Activated CD4-positive, alpha-beta memory T cell treated with anti-CD3 and anti-CD28 coated beads, Interleukin-2, amount 10 ng/mL, durations not matched to agents 7 days and 5 days (primary cell): ENCODE measurements around the gene ACAA2. TPM values are rescaled to one million over a fixed set of nuclear protein-coding genes. Genes with fewer than 3 reads are reported as not detected.

Experiments
- CTCF ChIA-PET: fragments of 350-600 bp; sonication (Branson Sonifier 250); formaldehyde crosslinking; loops from one replicate; lab custom pipeline; 2021; ENCODE audit warnings: antibody characterized with exemption, inconsistent platforms; lab: Charles Lee
- POLR2A ChIA-PET: fragments of 350-600 bp; sonication (Branson Sonifier 250); formaldehyde crosslinking; loops from one replicate; lab custom pipeline; 2021; ENCODE audit warnings: antibody characterized with exemption; lab: Charles Lee
- DNase-seq: peaks from one replicate; pipeline ENCODE4 v3.0.0-alpha.2; 2020
- H3K27ac Mint-ChIP-seq: one replicate; pipeline ENCODE4 v1.8.0; 2021; ENCODE audit warnings: mild to moderate bottlenecking, mixed read lengths
- H3K27me3 Mint-ChIP-seq: one replicate; pipeline ENCODE4 v1.8.0; 2021; ENCODE audit warnings: mixed read lengths
- H3K36me3 Mint-ChIP-seq: one replicate; pipeline ENCODE4 v1.8.0; 2021; ENCODE audit warnings: low read depth, mixed read lengths
- H3K4me1 Mint-ChIP-seq: one replicate; pipeline ENCODE4 v1.8.0; 2021; ENCODE audit warnings: mixed read lengths
- H3K4me3 Mint-ChIP-seq: one replicate; pipeline ENCODE4 v1.8.0; 2021; ENCODE audit warnings: mild to moderate bottlenecking, mixed read lengths
- H3K9me3 Mint-ChIP-seq: one replicate; pipeline ENCODE4 v1.8.0; 2021; ENCODE audit warnings: mixed read lengths
- total RNA-seq, 2 experiments: library from RNA; stranded (reverse); gene quantifications; one replicate each; pipeline ENCODE4 v1.2.3, GENCODE V29; 2021

Gene ACAA2
- total RNA-seq, 2 experiments from 2014 or later = 86.8 to 93.1 TPM

GRCh38 chr18:49733896-49734585, 79.3 kb downstream of the ACAA2 start:
- H3K27ac Mint-ChIP-seq = no peak overlapping the region
- CTCF ChIA-PET = interaction anchor here (1.0 kb wide), 1 partner anchor 127 kb away, joined by 7 read pairs; no protein-coding TSS in a partner anchor

GRCh38 chr18:49733321-49733720, 80.0 kb downstream of the ACAA2 start:
- H3K36me3 Mint-ChIP-seq = no peaks in the 10 kb centered on the region
- H3K9me3 Mint-ChIP-seq = no peaks in the 10 kb centered on the region
- ChIA-PET POLR2A (no interaction called here), CTCF (no interaction called here)
- H3K4me3 Mint-ChIP-seq = no peak overlapping the region
- H3K27ac Mint-ChIP-seq = no peak overlapping the region
- peaks cover 6% of the 10 kb centered on the region for H3K27me3 Mint-ChIP-seq
- DNase-seq = no peak
- no peaks in the 10 kb centered on the region for H3K4me1 Mint-ChIP-seq

More at GRCh38 chr18:49733896-49734585, 79.3 kb downstream of the ACAA2 start:
- Mint-ChIP-seq H3K9me3 (no peaks in the 10 kb centered on the region), H3K4me1 (no peaks in the 10 kb centered on the region), H3K4me3 (no peak overlapping the region), H3K36me3 (no peaks in the 10 kb centered on the region), H3K27me3 (peaks cover 6% of the 10 kb centered on the region)
- DNase-seq = no peak
- POLR2A ChIA-PET = no interaction called here
